ENCODE measurements around the gene USHBP1. TPM values are rescaled to one million over a fixed set of nuclear protein-coding genes. Genes with fewer than 3 reads are reported as not detected.

Gene USHBP1
- total RNA-seq, 1 donor from 2014 or later, result 0.23 TPM

- H3K4me3 Mint-ChIP-seq, result peak overlapping the region; percentile 90
- peak; percentile 71 for TF ChIP-seq CTCF (conservative IDR thresholded peaks at IDR 0.05)
- H3K36me3 Mint-ChIP-seq (ENCODE audit: low read depth), result peaks cover 4% of the 10 kb centered on the region
- H3K9me3 Mint-ChIP-seq, result no peaks in the 10 kb centered on the region
- peak overlapping the region; percentile 27 for H3K27ac Mint-ChIP-seq (ENCODE audit: unreplicated experiment)
- DNase-seq (ENCODE audit: low read depth, low spot score), result peak; percentile 76
- peaks cover 6% of the 10 kb centered on the region for H3K27me3 Mint-ChIP-seq (ENCODE audit: low read depth)
- peaks cover 12% of the 10 kb centered on the region for H3K4me1 Mint-ChIP-seq
These were observed 27.9 kb upstream of the USHBP1 start for GRCh38 chr19:17292301-17293074.

GRCh38 chr19:17289489-17289888, 24.9 kb upstream of the USHBP1 start:
- H3K27ac Mint-ChIP-seq (ENCODE audit: unreplicated experiment), result no peak overlapping the region
- H3K36me3 Mint-ChIP-seq (ENCODE audit: low read depth), result no peaks in the 10 kb centered on the region
- H3K9me3 Mint-ChIP-seq, result no peaks in the 10 kb centered on the region
- peaks cover 6% of the 10 kb centered on the region for H3K27me3 Mint-ChIP-seq (ENCODE audit: low read depth)
- no peak for TF ChIP-seq CTCF (conservative IDR thresholded peaks at IDR 0.05)
- DNase-seq (ENCODE audit: low read depth, low spot score), result peak; percentile 78
- H3K4me3 Mint-ChIP-seq, result peak overlapping the region; percentile 72
- peaks cover 12% of the 10 kb centered on the region for H3K4me1 Mint-ChIP-seq

DNA sequence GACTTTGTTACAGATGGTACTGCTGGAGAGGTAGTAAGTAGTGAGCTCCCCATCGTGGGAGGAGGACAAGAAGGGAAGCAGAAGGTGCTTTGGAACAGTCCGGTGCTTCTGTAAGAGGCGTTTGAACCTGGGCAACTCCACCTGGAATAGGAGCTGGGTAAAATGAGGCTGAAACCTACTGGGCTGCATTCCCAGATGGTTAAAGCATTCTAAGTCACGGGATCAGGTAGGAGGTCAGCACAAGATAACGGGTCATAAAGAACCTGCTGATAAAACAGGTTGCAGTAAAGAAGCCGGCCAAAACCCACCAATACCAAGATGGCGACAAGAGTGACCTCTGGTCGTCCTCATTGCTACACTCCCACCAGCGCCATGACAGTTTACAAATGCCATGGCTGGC, 22.2 kb upstream of the USHBP1 start:
- no peak for TF ChIP-seq CTCF (conservative IDR thresholded peaks at IDR 0.05)
- Mint-ChIP-seq H3K36me3 (ENCODE audit: low read depth) (no peaks in the 10 kb centered on the region), H3K27me3 (ENCODE audit: low read depth) (peaks cover 13% of the 10 kb centered on the region), H3K4me1 (peaks cover 10% of the 10 kb centered on the region), H3K27ac (ENCODE audit: unreplicated experiment) (no peak overlapping the region), H3K4me3 (no peak overlapping the region), H3K9me3 (no peaks in the 10 kb centered on the region)
- no peak for DNase-seq (ENCODE audit: low read depth, low spot score)

DNA sequence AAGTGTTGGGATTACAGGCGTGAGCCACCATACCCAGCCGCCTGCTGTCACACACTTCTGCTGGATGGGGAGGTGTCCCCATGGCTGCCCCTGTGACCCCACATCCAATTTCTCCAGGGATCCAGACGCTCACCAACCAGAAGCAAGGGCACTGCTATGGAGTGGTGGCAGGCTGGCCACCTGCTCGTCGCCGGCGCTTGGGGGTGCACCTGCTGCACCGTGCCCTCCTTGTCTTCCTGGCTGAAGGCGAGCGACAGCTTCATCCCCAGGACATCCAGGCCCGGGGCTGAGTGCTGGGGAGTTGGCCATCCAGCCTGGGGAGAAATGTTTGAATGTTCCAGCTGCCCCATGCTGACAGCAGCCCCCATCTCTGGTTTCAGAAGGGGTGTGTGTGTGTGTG, 21.7 kb upstream of the USHBP1 start:
- peaks cover 9% of the 10 kb centered on the region for H3K4me1 Mint-ChIP-seq
- no peak overlapping the region for H3K27ac Mint-ChIP-seq (ENCODE audit: unreplicated experiment)
- peaks cover 16% of the 10 kb centered on the region for H3K27me3 Mint-ChIP-seq (ENCODE audit: low read depth)
- TF ChIP-seq CTCF (conservative IDR thresholded peaks at IDR 0.05), result no peak
- no peaks in the 10 kb centered on the region for H3K9me3 Mint-ChIP-seq
- H3K4me3 Mint-ChIP-seq, result no peak overlapping the region
- H3K36me3 Mint-ChIP-seq (ENCODE audit: low read depth), result no peaks in the 10 kb centered on the region
- DNase-seq (ENCODE audit: low read depth, low spot score), result no peak

GRCh38 chr19:17285415-17286135, 21.0 kb upstream of the USHBP1 start:
- peaks cover 20% of the 10 kb centered on the region for H3K27me3 Mint-ChIP-seq (ENCODE audit: low read depth)
- peaks cover 9% of the 10 kb centered on the region for H3K4me1 Mint-ChIP-seq
- no peak overlapping the region for H3K27ac Mint-ChIP-seq (ENCODE audit: unreplicated experiment)
- no peaks in the 10 kb centered on the region for H3K9me3 Mint-ChIP-seq
- DNase-seq (ENCODE audit: low read depth, low spot score), result no peak
- no peak for TF ChIP-seq CTCF (conservative IDR thresholded peaks at IDR 0.05)
- no peak overlapping the region for H3K4me3 Mint-ChIP-seq
- H3K36me3 Mint-ChIP-seq (ENCODE audit: low read depth), result no peaks in the 10 kb centered on the region

All from neural crest cell (in vitro differentiated cells).